ENCODE measurements around the gene IST1.

The IST1 gene

DNA sequence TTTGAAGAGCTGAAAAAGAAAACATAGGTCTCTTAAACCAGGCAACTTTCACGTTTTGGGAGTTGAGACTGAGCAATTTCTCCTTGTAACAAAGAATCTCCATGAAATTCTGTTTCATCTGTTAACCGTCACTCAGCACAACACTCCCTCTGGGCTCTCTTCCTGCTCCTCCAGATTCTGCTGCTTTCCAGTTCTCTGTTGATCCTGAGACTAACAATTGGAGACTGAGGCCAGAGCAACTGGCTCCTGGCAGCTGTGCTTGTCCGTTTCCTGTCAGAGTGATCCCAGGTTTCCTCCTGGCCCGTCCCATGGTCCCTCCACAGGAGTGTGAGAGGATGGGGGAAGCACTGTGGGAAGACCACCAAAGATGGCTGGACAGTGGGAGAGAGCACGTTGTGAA, 32.5 kb downstream of the IST1 start:
- Histone ChIP-seq H3K9ac (ENCODE audit: low read length) (no peak overlapping the region), H3K4me3 (ENCODE audit: low read length) (no peak overlapping the region)

DNA sequence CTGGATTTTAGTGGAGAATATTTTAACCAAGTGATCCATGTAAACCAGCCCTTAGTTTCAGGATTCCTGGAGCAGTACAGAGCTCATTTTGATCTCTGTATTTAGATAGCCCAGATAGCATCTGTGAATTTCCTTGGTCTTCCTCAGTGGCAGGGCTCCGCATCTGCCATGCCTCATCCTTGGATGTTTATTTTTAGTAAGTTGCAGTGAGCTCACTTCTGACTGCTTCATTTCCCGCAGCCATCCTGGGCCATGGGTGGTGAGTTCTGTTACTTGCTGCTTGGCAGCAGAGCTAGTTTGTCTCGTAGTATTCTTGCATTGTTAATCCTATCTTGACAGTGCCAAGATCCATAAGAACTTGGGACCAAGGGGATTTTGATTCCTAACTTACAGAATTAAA, 33.7 kb downstream of the IST1 start:
- Histone ChIP-seq H3K9ac (ENCODE audit: low read length) (no peak overlapping the region), H3K4me3 (ENCODE audit: low read length) (no peak overlapping the region), H3K4me1 (ENCODE audit: control insufficient read depth, insufficient read depth, low read length) (peaks cover 12% of the 10 kb centered on the region), H3K9me3 (ENCODE audit: control insufficient read depth, low read length) (no peaks in the 10 kb centered on the region), H3K36me3 (ENCODE audit: control insufficient read depth, insufficient read depth, low read length) (no peaks in the 10 kb centered on the region), H3K27me3 (ENCODE audit: control insufficient read depth, insufficient read depth, low read length) (no peaks in the 10 kb centered on the region)

More for the DNA sequence above, 32.5 kb downstream of the IST1 start:
- no peaks in the 10 kb centered on the region for H3K27me3 ChIP-seq (ENCODE audit: control insufficient read depth, insufficient read depth, low read length)
- H3K9me3 ChIP-seq (ENCODE audit: control insufficient read depth, low read length) = no peaks in the 10 kb centered on the region
- peaks cover 12% of the 10 kb centered on the region for H3K4me1 ChIP-seq (ENCODE audit: control insufficient read depth, insufficient read depth, low read length)
- peaks cover 8% of the 10 kb centered on the region for H3K36me3 ChIP-seq (ENCODE audit: control insufficient read depth, insufficient read depth, low read length)

DNA sequence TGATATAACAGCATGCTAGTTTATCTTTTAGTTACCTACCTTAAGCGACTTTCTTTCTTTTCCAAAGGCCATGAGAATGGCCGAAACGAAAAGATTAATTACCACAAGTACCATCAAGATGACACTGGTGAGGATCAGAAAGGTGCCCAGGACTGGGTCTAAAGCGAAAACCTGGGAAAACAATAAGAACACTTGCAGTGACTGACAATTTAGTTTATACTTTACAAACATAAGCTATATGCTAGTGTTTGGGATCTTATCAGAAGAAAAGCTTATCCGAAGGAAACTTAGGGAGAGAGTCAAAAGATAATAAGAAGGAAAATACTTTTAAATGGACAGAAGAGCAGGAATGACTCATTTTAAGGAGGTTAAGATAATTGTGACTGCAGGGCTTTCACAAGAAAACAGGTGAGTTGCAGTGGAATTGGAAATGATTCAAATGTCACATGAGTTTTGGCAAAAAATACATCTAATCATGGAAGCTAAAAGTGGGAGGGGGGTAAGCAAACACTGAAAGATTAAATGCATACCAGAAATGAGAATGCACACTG, 34.8 kb downstream of the IST1 start:
- no peaks in the 10 kb centered on the region for H3K27me3 ChIP-seq (ENCODE audit: control insufficient read depth, insufficient read depth, low read length)
- H3K9me3 ChIP-seq (ENCODE audit: control insufficient read depth, low read length) = no peaks in the 10 kb centered on the region
- peaks cover 12% of the 10 kb centered on the region for H3K4me1 ChIP-seq (ENCODE audit: control insufficient read depth, insufficient read depth, low read length)
- no peaks in the 10 kb centered on the region for H3K36me3 ChIP-seq (ENCODE audit: control insufficient read depth, insufficient read depth, low read length)
- H3K4me3 ChIP-seq (ENCODE audit: low read length) = no peak overlapping the region
- H3K9ac ChIP-seq (ENCODE audit: low read length) = no peak overlapping the region

DNA sequence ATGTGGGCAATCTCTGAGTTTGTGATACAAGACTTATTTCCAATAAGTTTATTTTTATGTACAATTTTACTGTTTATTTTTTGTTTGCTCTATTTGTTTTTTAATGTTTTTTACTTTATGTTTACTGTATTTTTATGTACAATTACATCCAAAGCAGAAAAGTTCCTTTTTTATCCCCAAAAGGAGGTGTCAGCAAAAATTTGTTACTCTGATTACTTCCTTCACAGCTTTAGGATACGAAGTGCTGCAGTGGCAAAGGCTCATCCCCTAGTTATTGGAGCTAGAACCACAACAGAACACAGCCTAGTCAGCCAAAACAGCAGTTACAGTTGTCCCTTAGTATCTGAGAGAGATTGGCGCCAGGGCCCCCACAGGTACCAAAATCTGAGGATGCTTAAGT, 35.7 kb downstream of the IST1 start:
- no peaks in the 10 kb centered on the region for H3K9me3 ChIP-seq (ENCODE audit: control insufficient read depth, low read length)
- no peaks in the 10 kb centered on the region for H3K27me3 ChIP-seq (ENCODE audit: control insufficient read depth, insufficient read depth, low read length)
- no peaks in the 10 kb centered on the region for H3K36me3 ChIP-seq (ENCODE audit: control insufficient read depth, insufficient read depth, low read length)
- no peak overlapping the region for H3K9ac ChIP-seq (ENCODE audit: low read length)
- H3K4me1 ChIP-seq (ENCODE audit: control insufficient read depth, insufficient read depth, low read length) = peaks cover 12% of the 10 kb centered on the region
- no peak overlapping the region for H3K4me3 ChIP-seq (ENCODE audit: low read length)

- Histone ChIP-seq H3K9me3 (ENCODE audit: control insufficient read depth, low read length) (no peaks in the 10 kb centered on the region), H3K9ac (ENCODE audit: low read length) (no peak overlapping the region), H3K36me3 (ENCODE audit: control insufficient read depth, insufficient read depth, low read length) (no peaks in the 10 kb centered on the region), H3K4me3 (ENCODE audit: low read length) (no peak overlapping the region), H3K27me3 (ENCODE audit: control insufficient read depth, insufficient read depth, low read length) (no peaks in the 10 kb centered on the region), H3K4me1 (ENCODE audit: control insufficient read depth, insufficient read depth, low read length) (peaks cover 12% of the 10 kb centered on the region)
Observed at GRCh38 chr16:71931599-71931998, 36.3 kb downstream of the IST1 start.

DNA sequence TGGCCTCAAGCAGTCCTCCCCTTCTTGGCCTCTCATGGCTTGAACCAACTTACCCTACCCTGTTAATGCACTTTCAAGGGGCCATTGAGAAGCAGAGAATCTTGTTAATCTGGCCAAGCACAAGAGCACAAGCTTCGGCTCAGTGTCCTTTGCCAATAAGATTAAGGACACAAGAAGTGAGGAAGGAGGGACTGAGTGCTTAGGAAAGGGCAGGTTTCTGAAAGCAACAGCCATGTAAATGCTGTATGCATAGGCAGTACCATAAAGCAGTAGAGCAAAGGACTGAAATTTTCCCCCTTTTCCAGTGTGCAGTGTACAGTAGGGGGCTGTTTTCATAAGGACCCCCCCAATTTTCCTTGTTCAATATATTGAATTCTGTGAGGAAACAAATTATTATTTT, 37.7 kb downstream of the IST1 start:
- Histone ChIP-seq H3K36me3 (ENCODE audit: control insufficient read depth, insufficient read depth, low read length) (no peaks in the 10 kb centered on the region), H3K4me3 (ENCODE audit: low read length) (no peak overlapping the region), H3K9me3 (ENCODE audit: control insufficient read depth, low read length) (no peaks in the 10 kb centered on the region), H3K27me3 (ENCODE audit: control insufficient read depth, insufficient read depth, low read length) (no peaks in the 10 kb centered on the region), H3K9ac (ENCODE audit: low read length) (no peak overlapping the region), H3K4me1 (ENCODE audit: control insufficient read depth, insufficient read depth, low read length) (peaks cover 4% of the 10 kb centered on the region)

DNA sequence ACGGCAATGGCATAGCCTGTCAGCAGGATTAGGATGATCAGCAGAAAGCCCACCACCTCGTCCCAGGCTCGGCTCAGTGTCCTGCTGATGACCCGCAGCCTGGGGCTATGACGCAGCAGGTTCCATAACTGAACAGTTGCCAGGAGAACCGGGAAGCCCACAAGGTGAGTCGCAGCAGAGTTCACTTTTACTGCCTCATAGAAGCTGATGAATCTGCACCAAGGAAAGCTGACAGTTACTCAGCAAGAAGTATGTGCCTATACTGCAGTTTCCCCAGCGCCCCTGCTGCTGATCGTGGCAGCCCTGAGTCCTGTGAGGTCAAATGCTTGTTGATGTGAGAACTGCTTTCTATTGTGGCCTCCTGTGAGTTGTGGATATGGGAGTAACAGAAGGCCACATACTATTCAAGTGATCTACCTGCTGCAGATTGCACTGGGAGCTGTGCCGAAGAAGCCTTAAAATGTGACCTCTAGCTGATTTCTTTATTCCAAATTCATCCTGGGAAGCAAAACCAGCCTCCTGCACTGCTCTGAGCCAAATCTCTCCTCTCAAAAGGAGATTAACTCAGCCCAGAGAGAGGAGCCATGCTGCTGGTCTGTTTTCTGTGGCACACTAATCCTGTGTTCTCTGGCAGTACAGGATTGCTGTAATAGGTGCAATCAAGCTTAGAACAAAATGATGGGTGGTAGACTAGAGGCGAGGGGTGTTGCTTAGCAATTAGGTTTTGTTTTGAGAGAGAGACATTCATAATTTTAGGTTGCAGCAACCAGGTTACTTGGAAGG, 38.8 kb downstream of the IST1 start:
- Histone ChIP-seq H3K36me3 (ENCODE audit: control insufficient read depth, insufficient read depth, low read length) (no peaks in the 10 kb centered on the region), H3K4me1 (ENCODE audit: control insufficient read depth, insufficient read depth, low read length) (peaks cover under 1% of the 10 kb centered on the region), H3K9ac (ENCODE audit: low read length) (no peak overlapping the region), H3K27me3 (ENCODE audit: control insufficient read depth, insufficient read depth, low read length) (no peaks in the 10 kb centered on the region), H3K9me3 (ENCODE audit: control insufficient read depth, low read length) (no peaks in the 10 kb centered on the region), H3K4me3 (ENCODE audit: low read length) (no peak overlapping the region)

- Histone ChIP-seq H3K9me3 (ENCODE audit: control insufficient read depth, low read length) (no peaks in the 10 kb centered on the region), H3K36me3 (ENCODE audit: control insufficient read depth, insufficient read depth, low read length) (no peaks in the 10 kb centered on the region), H3K4me3 (ENCODE audit: low read length) (no peak overlapping the region), H3K9ac (ENCODE audit: low read length) (no peak overlapping the region), H3K4me1 (ENCODE audit: control insufficient read depth, insufficient read depth, low read length) (no peaks in the 10 kb centered on the region), H3K27me3 (ENCODE audit: control insufficient read depth, insufficient read depth, low read length) (no peaks in the 10 kb centered on the region)
Observed at GRCh38 chr16:71937868-71938510, 42.7 kb downstream of the IST1 start.

DNA sequence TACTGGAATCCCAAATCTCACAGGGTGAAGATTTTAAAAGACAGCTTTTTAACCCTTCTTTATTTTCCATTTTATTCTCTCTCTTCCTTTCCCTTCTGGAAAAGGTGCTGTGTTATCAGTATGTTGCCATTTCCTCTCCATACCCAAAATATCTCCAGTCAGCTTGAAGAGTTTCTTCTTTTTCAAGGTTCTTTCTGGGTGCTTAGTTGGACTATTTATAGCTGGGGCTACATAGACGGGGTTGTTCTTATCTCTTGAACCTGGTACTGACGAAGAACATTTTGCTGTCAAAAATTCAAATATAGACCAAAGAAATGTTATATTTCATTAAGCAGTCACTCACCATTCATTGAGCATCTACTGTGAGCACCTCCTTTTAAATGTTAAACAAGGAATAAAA, 48.6 kb downstream of the IST1 start:
- H3K9ac ChIP-seq (ENCODE audit: low read length) = no peak overlapping the region
- peaks cover 3% of the 10 kb centered on the region for H3K27me3 ChIP-seq (ENCODE audit: control insufficient read depth, insufficient read depth, low read length)
- H3K4me3 ChIP-seq (ENCODE audit: low read length) = no peak overlapping the region
- no peaks in the 10 kb centered on the region for H3K4me1 ChIP-seq (ENCODE audit: control insufficient read depth, insufficient read depth, low read length)
- no peaks in the 10 kb centered on the region for H3K9me3 ChIP-seq (ENCODE audit: control insufficient read depth, low read length)
- no peaks in the 10 kb centered on the region for H3K36me3 ChIP-seq (ENCODE audit: control insufficient read depth, insufficient read depth, low read length)

- Histone ChIP-seq H3K9ac (ENCODE audit: low read length) (no peak overlapping the region), H3K9me3 (ENCODE audit: control insufficient read depth, low read length) (no peaks in the 10 kb centered on the region), H3K4me3 (ENCODE audit: low read length) (no peak overlapping the region), H3K27me3 (ENCODE audit: control insufficient read depth, insufficient read depth, low read length) (peaks cover 7% of the 10 kb centered on the region), H3K36me3 (ENCODE audit: control insufficient read depth, insufficient read depth, low read length) (no peaks in the 10 kb centered on the region), H3K4me1 (ENCODE audit: control insufficient read depth, insufficient read depth, low read length) (no peaks in the 10 kb centered on the region)
Observed at GRCh38 chr16:71945616-71946015, 50.3 kb downstream of the IST1 start.

- Histone ChIP-seq H3K4me3 (ENCODE audit: low read length) (no peak overlapping the region), H3K4me1 (ENCODE audit: control insufficient read depth, insufficient read depth, low read length) (no peaks in the 10 kb centered on the region), H3K27me3 (ENCODE audit: control insufficient read depth, insufficient read depth, low read length) (peaks cover 4% of the 10 kb centered on the region), H3K9ac (ENCODE audit: low read length) (no peak overlapping the region), H3K9me3 (ENCODE audit: control insufficient read depth, low read length) (no peaks in the 10 kb centered on the region), H3K36me3 (ENCODE audit: control insufficient read depth, insufficient read depth, low read length) (no peaks in the 10 kb centered on the region)
Observed at GRCh38 chr16:71952825-71953224, 57.5 kb downstream of the IST1 start.

DNA sequence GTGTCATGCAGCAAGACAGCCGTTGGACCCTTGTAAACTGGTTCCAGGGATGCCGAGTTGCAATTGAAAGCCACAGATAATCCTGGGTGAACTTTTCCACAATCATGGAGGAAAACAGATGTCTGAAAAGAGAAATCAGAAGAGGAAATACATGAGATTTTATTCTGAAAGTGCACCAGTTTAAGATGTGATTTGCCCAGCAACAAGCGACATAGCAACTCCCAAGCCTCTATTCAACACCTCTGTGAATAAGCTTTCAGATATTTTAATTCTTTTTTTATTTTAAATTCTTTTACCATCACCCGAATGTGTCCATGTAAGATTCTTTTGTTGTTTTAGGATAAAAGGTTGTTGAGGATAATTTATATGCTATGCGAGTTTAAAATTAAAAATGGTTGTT, 58.8 kb downstream of the IST1 start:
- H3K4me1 ChIP-seq (ENCODE audit: control insufficient read depth, insufficient read depth, low read length) = no peaks in the 10 kb centered on the region
- H3K9ac ChIP-seq (ENCODE audit: low read length) = no peak overlapping the region
- H3K27me3 ChIP-seq (ENCODE audit: control insufficient read depth, insufficient read depth, low read length) = peaks cover 4% of the 10 kb centered on the region
- no peaks in the 10 kb centered on the region for H3K9me3 ChIP-seq (ENCODE audit: control insufficient read depth, low read length)
- no peaks in the 10 kb centered on the region for H3K36me3 ChIP-seq (ENCODE audit: control insufficient read depth, insufficient read depth, low read length)
- no peak overlapping the region for H3K4me3 ChIP-seq (ENCODE audit: low read length)

All from mucosa of stomach (tissue), 1 donor.